GM23338 (cell line): Measurements from ENCODE around the gene GALNT11. TPM values are rescaled to one million over a fixed set of nuclear protein-coding genes. Genes with fewer than 3 reads are reported as not detected.

Experiments used
- ATAC-seq: fragments of 200-7000 bp; cut with Tn5 transposase; 3 replicates; pipeline ENCODE4 v1.9.1; 2020
- DNase-seq: peaks from one replicate; pipeline ENCODE4 v3.0.0-alpha.2; 2015; ENCODE audit warnings: low spot score
- H2AFZ ChIP-seq: fragments of 200-600 bp; sonication (generic); 2 replicates; pipeline ENCODE4 v1.8.0; 2016; ENCODE audit warnings: antibody characterized with exemption, mild to moderate bottlenecking, moderate library complexity
- H3F3A ChIP-seq: fragments of 200-600 bp; sonication (generic); replicated peaks from 2 replicates; pipeline ENCODE4 v1.8.0; 2017; ENCODE audit warnings: antibody characterized with exemption, mixed run types, low read depth
- H3K27ac ChIP-seq: fragments of 200-600 bp; sonication (generic); 2 replicates; pipeline ENCODE4 v1.6.1; 2016; ENCODE audit warnings: low read depth
- H3K27me3 ChIP-seq: fragments of 200-600 bp; sonication (generic); 2 replicates; pipeline ENCODE4 v1.8.0; 2016; ENCODE audit warnings: mild to moderate bottlenecking, mixed run types, moderate library complexity; ENCODE audit not compliant: insufficient read depth
- H3K36me3 ChIP-seq: fragments of 200-600 bp; sonication (generic); 2 replicates; pipeline ENCODE4 v1.8.0; 2016; ENCODE audit warnings: mild to moderate bottlenecking; ENCODE audit not compliant: insufficient read depth
- H3K4me1 ChIP-seq: fragments of 200-600 bp; sonication (generic); 2 replicates; pipeline ENCODE4 v1.8.0; 2016; ENCODE audit warnings: mild to moderate bottlenecking, moderate library complexity; ENCODE audit not compliant: insufficient read depth
- H3K4me2 ChIP-seq: fragments of 200-600 bp; sonication (generic); 2 replicates; pipeline ENCODE4 v1.7.1; 2017; ENCODE audit warnings: mixed run types
- H3K4me3 ChIP-seq: fragments of 200-600 bp; sonication (generic); 2 replicates; pipeline ENCODE4 v1.6.1; 2016; ENCODE audit warnings: mixed run types
- H3K79me2 ChIP-seq: fragments of 200-600 bp; sonication (generic); replicated peaks from 2 replicates; pipeline ENCODE4 v1.8.0; 2017; ENCODE audit warnings: mild to moderate bottlenecking; ENCODE audit not compliant: insufficient read depth
- H3K9me2 ChIP-seq: fragments of 200-600 bp; sonication (generic); 2 replicates; pipeline ENCODE4 v1.8.0; 2017; ENCODE audit not compliant: insufficient read depth
- H4K20me1 ChIP-seq: fragments of 200-600 bp; sonication (generic); replicated peaks from 2 replicates; pipeline ENCODE4 v1.8.0; 2017; ENCODE audit warnings: mild to moderate bottlenecking; ENCODE audit not compliant: insufficient read depth
- H3K27ac Mint-ChIP-seq: 2 replicates; pipeline ENCODE4 v1.8.0; 2020; ENCODE audit warnings: inconsistent platforms, mild to moderate bottlenecking, moderate library complexity, mixed read lengths
- H3K27me3 Mint-ChIP-seq: 3 replicates; pipeline ENCODE4 v1.8.0; 2022; ENCODE audit warnings: low read depth, mild to moderate bottlenecking, moderate library complexity, mixed read lengths, inconsistent platforms; ENCODE audit not compliant: insufficient read depth, poor library complexity
- H3K36me3 Mint-ChIP-seq: 3 replicates; pipeline ENCODE4 v1.8.0; 2021; ENCODE audit warnings: low read depth, mild to moderate bottlenecking, inconsistent platforms, moderate library complexity, mixed read lengths
- H3K4me1 Mint-ChIP-seq: 3 replicates; pipeline ENCODE4 v1.8.0; 2020; ENCODE audit warnings: mild to moderate bottlenecking, inconsistent platforms, mixed read lengths
- H3K4me3 Mint-ChIP-seq: 3 replicates; pipeline ENCODE4 v1.8.0; 2021; ENCODE audit warnings: moderate library complexity, mild to moderate bottlenecking, inconsistent platforms, mixed read lengths
- H3K9me3 Mint-ChIP-seq: 3 replicates; pipeline ENCODE4 v1.8.0; 2020; ENCODE audit warnings: moderate library complexity, mild to moderate bottlenecking, inconsistent platforms, mixed read lengths
- CREB1 ChIP-seq: fragments of 250-450 bp; sonication (Bioruptor Pico); IDR thresholded peaks from 2 replicates; pipeline ENCODE4 v1.5.0; 2020; ENCODE audit warnings: low read depth, mild to moderate bottlenecking, moderate library complexity
- CTCF ChIP-seq, 2 experiments: fragments of 200-600 bp in 1 of 2; sonication (generic) in 1 of 2; conservative IDR thresholded peaks; 2 replicates each; pipeline versions ENCODE4 v1.5.1 to v1.6.1; 2016 to 2017; ENCODE audit warnings: antibody characterized with exemption in 2 of 2, low read depth in 2 of 2, mild to moderate bottlenecking in 2 of 2, moderate library complexity in 1 of 2
- ETS1 ChIP-seq: IDR thresholded peaks from 2 replicates; pipeline ENCODE4 v1.6.1; 2016; ENCODE audit warnings: antibody characterized with exemption
- EZH2 ChIP-seq: fragments of 200-600 bp; sonication (generic); IDR thresholded peaks from one replicate; pipeline ENCODE4 v1.8.0; 2017; ENCODE audit warnings: antibody characterized with exemption, mild to moderate bottlenecking, low read depth; ENCODE audit not compliant: unreplicated experiment
- EZH2phosphoT487 ChIP-seq: fragments of 200-600 bp; sonication (generic); IDR thresholded peaks from one replicate; pipeline ENCODE4 v1.8.1; 2018; ENCODE audit warnings: antibody characterized with exemption; ENCODE audit not compliant: unreplicated experiment
- JUNB ChIP-seq: IDR thresholded peaks from one replicate; pipeline ENCODE4 v1.6.1; 2016; ENCODE audit warnings: antibody characterized with exemption; ENCODE audit not compliant: unreplicated experiment
- NANOG ChIP-seq: IDR thresholded peaks from 2 replicates; pipeline ENCODE4 v1.6.1; 2016; ENCODE audit warnings: antibody characterized with exemption, borderline replicate concordance
- POLR2AphosphoS5 ChIP-seq: IDR thresholded peaks from 2 replicates; pipeline ENCODE4 v1.6.1; 2016; ENCODE audit warnings: antibody characterized with exemption, low read depth
- REST ChIP-seq: IDR thresholded peaks from one replicate; pipeline ENCODE4 v1.6.1; 2018; ENCODE audit warnings: antibody characterized with exemption; ENCODE audit not compliant: unreplicated experiment
- STAT1 ChIP-seq: IDR thresholded peaks from one replicate; pipeline ENCODE4 v1.6.1; 2016; ENCODE audit warnings: antibody characterized with exemption; ENCODE audit not compliant: unreplicated experiment
- ZNF114 ChIP-seq: fragments of 250-450 bp; sonication (Bioruptor Pico); IDR thresholded peaks from 2 replicates; pipeline ENCODE4 v1.5.0; 2020; ENCODE audit warnings: mild to moderate bottlenecking, moderate library complexity
- ZNF331 ChIP-seq: fragments of 250-450 bp; sonication (Bioruptor Pico); IDR thresholded peaks from 2 replicates; pipeline ENCODE4 v1.5.0; 2020; ENCODE audit warnings: low read depth, mild to moderate bottlenecking, moderate library complexity
- ZNF462 ChIP-seq: fragments of 250-450 bp; sonication (Bioruptor Pico); IDR thresholded peaks from 2 replicates; pipeline ENCODE4 v1.5.0; 2020; ENCODE audit warnings: mild to moderate bottlenecking, moderate library complexity
- polyA plus RNA-seq: library from polyadenylated mRNA; unstranded; fragments of >200 nt; fragmentation: Nextera tagmentation; extraction: Ambion mirVana; gene quantifications from 2 replicates; pipeline ENCODE4 v1.2.1, GENCODE V29; 2016
- total RNA-seq: library from RNA; depleted of rRNA; stranded (reverse); fragments of >200 nt; shearing (Covaris generic); gene quantifications from 2 replicates; pipeline ENCODE4 v1.2.3, GENCODE V29; 2014

GALNT11 gene
- total and polyA plus RNA-seq, 2 experiments from 2014 or later: 16.1 to 33.6 TPM

GRCh38 chr7:152136686-152137085 lies 111.2 kb downstream of the GALNT11 start:
- H3K9me2 ChIP-seq: no peaks in the 10 kb centered on the region
- H4K20me1 ChIP-seq: no peaks in the 10 kb centered on the region; the same call in none of the 2 replicates
- ATAC-seq: no peak
- no peaks in the 10 kb centered on the region for H3K27me3 ChIP-seq
- H3K4me2 ChIP-seq: no peak overlapping the region
- TF ChIP-seq CREB1: no peak
- TF ChIP-seq ZNF331 (CRISPR knock-in tag): no peak
- no peak for TF ChIP-seq JUNB
- TF ChIP-seq EZH2: no peak
- no peak for TF ChIP-seq NANOG
- TF ChIP-seq CTCF (conservative IDR thresholded peaks at IDR 0.05; ENCODE audit: low read depth in 2 of 2): no peak
- TF ChIP-seq REST: no peak
- TF ChIP-seq EZH2phosphoT487: no peak
- TF ChIP-seq ZNF114 (CRISPR knock-in tag): no peak
- TF ChIP-seq ZNF462 (CRISPR knock-in tag): no peak
- no peak for TF ChIP-seq POLR2AphosphoS5
- no peak for TF ChIP-seq STAT1
- TF ChIP-seq ETS1: no peak
- no peaks in the 10 kb centered on the region; the same call in 1 of the 2 replicates for H3K36me3 ChIP-seq
- no peak for DNase-seq
- Mint-ChIP-seq H3K4me1 (peaks cover 8% of the 10 kb centered on the region), H3K9me3 (no peaks in the 10 kb centered on the region; the same call in 2 of the 3 replicates), H3K36me3 (peaks cover 33% of the 10 kb centered on the region), H3K27me3 (peaks cover 6% of the 10 kb centered on the region), H3K27ac (peak overlapping the region; percentile 72), H3K4me3 (no peak overlapping the region)
- no peak overlapping the region for H2AFZ ChIP-seq
- no peaks in the 10 kb centered on the region for H3F3A ChIP-seq
- H3K4me3 ChIP-seq: no peak overlapping the region
- no peaks in the 10 kb centered on the region for H3K4me1 ChIP-seq
- 0 out of 2 replicates have a peak overlapping the region, but pooled peaks have one; percentile 23 for H3K27ac ChIP-seq
- H3K79me2 ChIP-seq: no peaks in the 10 kb centered on the region
